Osteoblast (primary cell): ENCODE measurements around the gene PCED1B. TPM values are rescaled to one million over a fixed set of nuclear protein-coding genes. Genes with fewer than 3 reads are reported as not detected.
A peak's percentile ranks its signal among the peaks of the same experiment; 100 is the strongest.

Experiments
- DNase-seq: peaks from one replicate; pipeline ENCODE4 v3.0.0; 2011; ENCODE audit warnings: low spot score, mixed read lengths; ENCODE audit not compliant: insufficient read length; ENCODE audit errors: missing footprints
- H2AFZ ChIP-seq: 2 replicates; pipeline ENCODE4 v1.6.0; 2011; ENCODE audit warnings: mild to moderate bottlenecking, low read length
- H3K27ac ChIP-seq: 2 replicates; pipeline ENCODE4 v1.5.1; 2011; ENCODE audit warnings: mild to moderate bottlenecking, low read depth, low read length, moderate library complexity
- H3K27me3 ChIP-seq: 2 replicates; pipeline ENCODE4 v1.6.0; 2012; ENCODE audit warnings: mild to moderate bottlenecking, control low read depth, inconsistent platforms, low read length, moderate library complexity; ENCODE audit not compliant: insufficient read depth
- H3K36me3 ChIP-seq: 2 replicates; pipeline ENCODE4 v1.5.1; 2011; ENCODE audit warnings: mild to moderate bottlenecking, low read length, control low read depth, moderate library complexity; ENCODE audit not compliant: insufficient read depth
- H3K4me1 ChIP-seq: 2 replicates; pipeline ENCODE4 v1.5.1; 2011; ENCODE audit warnings: mild to moderate bottlenecking, low read length, control low read depth, moderate library complexity; ENCODE audit not compliant: insufficient read depth
- H3K4me2 ChIP-seq: 2 replicates; pipeline ENCODE4 v1.6.0; 2011; ENCODE audit warnings: mild to moderate bottlenecking, low read length; ENCODE audit not compliant: insufficient read depth
- H3K4me3 ChIP-seq: fragments of 200-600 bp; sonication (generic); 3 replicates; pipeline ENCODE4 v1.5.1; 2012; ENCODE audit warnings: mild to moderate bottlenecking, low read length, inconsistent platforms; ENCODE audit not compliant: insufficient read depth
- H3K79me2 ChIP-seq: 2 replicates; pipeline ENCODE4 v1.6.0; 2012; ENCODE audit warnings: mild to moderate bottlenecking, low read length, control low read depth, inconsistent platforms; ENCODE audit not compliant: insufficient read depth
- H3K9me3 ChIP-seq: 2 replicates; pipeline ENCODE4 v1.5.1; 2011; ENCODE audit warnings: low read depth, low read length, control low read depth
- H4K20me1 ChIP-seq: 2 replicates; pipeline ENCODE4 v1.6.0; 2012; ENCODE audit warnings: mild to moderate bottlenecking, low read length, control low read depth; ENCODE audit not compliant: insufficient read depth
- CTCF ChIP-seq: IDR thresholded peaks from 2 replicates; pipeline ENCODE4 v1.5.1; 2011; ENCODE audit warnings: mild to moderate bottlenecking, low read depth, low read length, moderate library complexity; ENCODE audit errors: extremely low read depth
- total RNA-seq: library from RNA; depleted of rRNA; stranded (reverse); fragments of >200 nt; gene quantifications from 2 replicates; pipeline ENCODE4 v1.2.3, GENCODE V29; 2012

PCED1B gene
- total RNA-seq, 1 donor = 0.36 TPM

DNA sequence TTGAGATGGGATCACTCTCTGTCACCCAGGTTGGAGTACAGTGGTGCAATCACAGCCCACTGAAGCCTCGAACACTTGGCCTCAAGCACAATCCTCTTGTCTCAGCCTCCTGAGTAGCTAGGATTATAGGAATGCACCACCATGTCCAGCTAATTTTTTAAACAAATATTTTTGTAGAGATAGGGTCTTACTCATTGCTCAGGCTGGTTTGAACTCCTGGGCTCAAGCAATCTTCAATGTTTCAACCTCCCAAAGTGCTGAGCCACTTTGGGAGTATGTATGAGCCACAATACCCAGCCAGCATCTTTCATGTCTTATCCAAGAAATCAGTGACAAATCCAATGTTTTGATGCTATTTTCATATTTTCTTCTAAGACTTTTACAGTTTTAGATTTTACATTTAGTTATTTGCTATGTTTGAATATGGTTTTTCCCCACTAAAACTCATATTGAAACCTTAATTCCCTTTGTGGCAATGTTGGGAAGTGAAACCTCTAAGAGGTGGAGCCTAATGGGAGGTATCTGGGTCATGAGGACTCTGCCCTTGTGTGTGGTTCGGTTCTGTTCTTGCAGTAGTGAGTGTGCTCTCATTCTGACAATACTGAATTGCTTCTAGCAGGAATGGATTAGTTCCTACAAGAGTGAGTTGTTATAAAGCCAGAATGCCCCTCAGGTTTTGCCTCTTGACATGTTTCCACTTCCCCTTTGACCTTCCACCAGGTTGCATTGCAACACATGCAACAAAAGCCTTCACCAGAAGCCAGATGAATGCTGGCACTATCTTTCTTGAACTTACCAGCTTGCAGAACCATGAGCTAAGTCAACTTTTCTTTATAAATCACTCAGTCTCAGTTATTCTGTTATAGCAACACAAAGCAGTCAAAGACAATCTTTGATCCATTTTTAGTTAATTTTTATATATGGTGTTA lies 81.2 kb downstream of the PCED1B start:
- Histone ChIP-seq H3K4me2 (no peak overlapping the region), H2AFZ (no peak overlapping the region), H3K27me3 (no peaks in the 10 kb centered on the region), H3K79me2 (no peaks in the 10 kb centered on the region), H3K4me3 (no peak overlapping the region), H3K27ac (no peak overlapping the region), H3K4me1 (peaks cover 18% of the 10 kb centered on the region), H3K36me3 (no peaks in the 10 kb centered on the region), H3K9me3 (no peaks in the 10 kb centered on the region), H4K20me1 (no peaks in the 10 kb centered on the region)
- no peak for TF ChIP-seq CTCF
- no peak for DNase-seq

GRCh38 chr12:47164116-47164515 lies 84.7 kb downstream of the PCED1B start:
- Histone ChIP-seq H3K4me1 (peaks cover 10% of the 10 kb centered on the region), H3K27me3 (no peaks in the 10 kb centered on the region), H2AFZ (no peak overlapping the region), H3K27ac (no peak overlapping the region), H3K9me3 (no peaks in the 10 kb centered on the region), H4K20me1 (no peaks in the 10 kb centered on the region), H3K79me2 (no peaks in the 10 kb centered on the region), H3K4me3 (no peak overlapping the region), H3K36me3 (no peaks in the 10 kb centered on the region), H3K4me2 (no peak overlapping the region)
- no peak for DNase-seq
- TF ChIP-seq CTCF = no peak

DNA sequence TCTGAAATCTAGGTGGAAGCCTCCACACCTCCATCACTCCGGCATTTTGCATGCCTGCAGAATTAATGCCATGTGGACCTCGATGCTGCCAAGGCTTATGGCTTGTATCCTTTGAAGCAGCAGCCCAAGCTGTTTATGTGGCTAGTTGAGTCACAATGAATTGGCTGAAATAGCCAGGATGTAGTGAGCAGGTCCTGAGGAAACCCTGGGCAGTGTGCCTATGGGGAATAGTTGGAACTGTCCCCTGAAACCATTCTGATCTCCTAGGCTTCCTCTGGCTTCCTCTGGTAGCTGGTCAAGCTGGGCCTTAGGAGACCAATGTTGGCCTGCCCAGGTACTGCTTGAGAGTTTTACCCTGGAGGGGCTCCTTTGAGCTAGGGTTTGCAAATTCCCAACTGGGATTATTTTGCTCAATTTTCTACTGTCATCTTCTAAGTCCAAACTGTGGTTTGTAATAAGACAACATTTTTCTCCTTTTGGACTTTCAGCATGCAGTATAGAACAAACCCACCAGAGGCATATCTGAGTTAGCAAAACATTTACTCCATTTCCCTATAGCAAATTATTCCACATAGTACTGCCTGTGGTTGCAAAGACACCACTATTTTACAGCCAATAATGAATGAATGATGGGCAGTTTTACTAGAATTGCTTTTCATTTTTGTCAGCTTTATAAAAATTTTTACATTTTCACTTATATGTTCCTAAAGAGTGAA lies 85.5 kb downstream of the PCED1B start:
- peak; percentile 63 for DNase-seq
- peak; percentile 31 for TF ChIP-seq CTCF
- Histone ChIP-seq H3K4me2 (no peak overlapping the region), H3K4me1 (peaks cover 10% of the 10 kb centered on the region), H3K27me3 (no peaks in the 10 kb centered on the region), H3K36me3 (no peaks in the 10 kb centered on the region), H3K79me2 (no peaks in the 10 kb centered on the region), H4K20me1 (no peaks in the 10 kb centered on the region), H2AFZ (peak overlapping the region; percentile 27), H3K27ac (no peak overlapping the region), H3K4me3 (no peak overlapping the region), H3K9me3 (no peaks in the 10 kb centered on the region)

GRCh38 chr12:47165934-47166333 lies 86.5 kb downstream of the PCED1B start:
- DNase-seq = no peak
- H3K4me3 ChIP-seq = no peak overlapping the region

More at GRCh38 chr12:47165934-47166333, 86.5 kb downstream of the PCED1B start:
- Histone ChIP-seq H3K79me2 (no peaks in the 10 kb centered on the region), H2AFZ (no peak overlapping the region), H3K9me3 (no peaks in the 10 kb centered on the region), H3K27ac (no peak overlapping the region), H3K4me1 (peaks cover 10% of the 10 kb centered on the region), H3K4me2 (no peak overlapping the region), H4K20me1 (no peaks in the 10 kb centered on the region), H3K36me3 (no peaks in the 10 kb centered on the region), H3K27me3 (no peaks in the 10 kb centered on the region)
- no peak for TF ChIP-seq CTCF
